Measurements from ENCODE around the gene TRIM29. TPM values are rescaled to one million over a fixed set of nuclear protein-coding genes. Genes with fewer than 3 reads are reported as not detected.

TRIM29 gene
- total and polyA plus RNA-seq, 12 donors, result 0.17 to 0.64 (median 0.30) TPM; not detected in 9

- Histone ChIP-seq H3K27ac (no peak overlapping the region), H3K9me3 (no peaks in the 10 kb centered on the region), H3K36me3 (no peaks in the 10 kb centered on the region), H3K4me3 (no peak overlapping the region), H3K4me1 (no peaks in the 10 kb centered on the region), H3K27me3 (peaks cover 0 to 12% (median 0%) of the 10 kb centered on the region in 7 donors)
- DNase-seq (no peak), ATAC-seq (no peak)
- intact Hi-C loops (cut with DNase I), result no loop called here
- 85 to 89% methylated on average over 13 of the region's 13 CpGs for WGBS, 2 donors
- TF ChIP-seq CTCF (IDR thresholded peaks at IDR 0.05), result no peak
Observed at GRCh38 chr11:120123946-120124345, 14.0 kb downstream of the TRIM29 start.

DNA sequence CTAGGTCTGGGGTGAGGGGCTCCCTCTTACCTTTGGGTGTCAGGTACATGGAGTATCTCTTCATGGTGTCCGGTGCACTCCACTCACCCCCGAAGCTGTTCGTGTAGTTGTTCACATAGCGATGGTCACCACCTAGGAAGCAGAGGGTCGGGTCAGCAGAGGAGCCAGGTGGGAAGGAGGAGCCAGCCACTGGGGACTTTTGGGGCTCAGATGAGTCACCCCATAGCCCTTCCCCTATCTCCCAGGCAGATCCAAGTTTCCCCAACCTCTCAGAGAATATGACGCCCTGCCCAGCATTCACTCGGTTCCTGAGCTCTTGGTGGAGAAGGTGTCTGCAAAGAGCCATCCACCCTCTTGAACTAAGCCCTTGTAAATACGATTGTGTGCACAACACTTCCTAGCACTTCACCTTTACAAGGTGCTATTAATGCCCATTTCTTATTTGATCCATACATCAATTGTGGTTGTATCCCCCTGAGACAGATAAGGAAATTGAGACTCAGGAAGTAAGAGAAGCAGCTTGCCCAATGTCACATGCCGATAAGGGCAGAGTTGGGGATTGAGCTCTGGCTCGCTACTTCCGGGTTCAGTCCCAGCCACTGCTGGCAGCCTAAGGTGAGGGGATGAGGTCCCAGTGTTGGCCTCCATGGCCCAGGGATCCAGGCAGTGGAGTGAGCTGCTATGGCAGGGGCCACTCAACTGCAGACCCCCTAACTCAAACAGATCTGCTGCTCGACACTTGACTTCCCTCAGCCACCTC, 14.8 kb downstream of the TRIM29 start:
- TF ChIP-seq CTCF (IDR thresholded peaks at IDR 0.05), result no peak
- ATAC-seq, result no peak

DNA sequence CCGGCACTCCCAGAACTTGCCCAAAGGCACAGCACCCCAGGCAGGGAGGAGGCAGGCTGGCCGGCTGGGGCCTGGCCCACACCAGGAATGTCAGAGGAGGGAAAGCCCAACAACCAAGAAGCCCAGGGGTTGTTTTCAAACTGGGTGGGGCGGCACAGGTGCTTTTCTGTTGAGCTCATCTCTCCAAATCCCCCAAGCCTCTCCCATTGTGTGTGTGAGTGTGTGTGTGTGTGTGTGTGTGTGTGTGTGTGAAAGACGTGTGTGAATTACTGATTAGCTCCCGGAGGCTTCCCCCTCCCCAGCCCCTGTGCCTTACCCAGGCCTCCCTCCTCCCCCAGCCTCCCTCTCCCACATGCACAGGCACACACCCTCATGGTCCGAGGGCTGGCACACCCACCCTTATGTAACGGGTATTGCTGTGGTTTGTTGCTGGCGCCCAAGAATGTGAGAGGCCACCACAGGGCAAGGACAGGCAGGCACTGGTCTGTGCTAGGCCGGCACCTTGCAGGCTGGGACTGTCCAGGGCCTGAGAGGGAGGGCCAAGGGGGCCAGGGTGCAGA, 15.9 kb downstream of the TRIM29 start:
- intact Hi-C loops (cut with DNase I), result no loop called here
- no peaks in the 10 kb centered on the region for H3K9me3 ChIP-seq
- no peak overlapping the region for H3K4me3 ChIP-seq
- ATAC-seq, result peak in 5 of 8 donors; percentile 20 to 71 (median 38)
- WGBS, 2 donors, result 72 to 74% methylated on average over 8 to 9 of the region's 9 CpGs
- no peak for DNase-seq
- TF ChIP-seq CTCF (IDR thresholded peaks at IDR 0.05), result no peak
- no peak overlapping the region for H3K27ac ChIP-seq
- no peaks in the 10 kb centered on the region for H3K4me1 ChIP-seq
- H3K36me3 ChIP-seq, result no peaks in the 10 kb centered on the region
- H3K27me3 ChIP-seq, result no peaks in the 10 kb centered on the region

More for the DNA sequence above, 14.8 kb downstream of the TRIM29 start:
- H3K27ac ChIP-seq, result no peak overlapping the region
- intact Hi-C loops (cut with DNase I), result no loop called here
- DNase-seq, result no peak
- peaks cover 0 to 9% (median 0%) of the 10 kb centered on the region in 7 donors for H3K27me3 ChIP-seq
- H3K9me3 ChIP-seq, result no peaks in the 10 kb centered on the region
- WGBS, 2 donors, result 74 to 84% methylated on average over 12 of the region's 12 CpGs
- no peaks in the 10 kb centered on the region for H3K4me1 ChIP-seq
- H3K36me3 ChIP-seq, result no peaks in the 10 kb centered on the region
- H3K4me3 ChIP-seq, result no peak overlapping the region

DNA sequence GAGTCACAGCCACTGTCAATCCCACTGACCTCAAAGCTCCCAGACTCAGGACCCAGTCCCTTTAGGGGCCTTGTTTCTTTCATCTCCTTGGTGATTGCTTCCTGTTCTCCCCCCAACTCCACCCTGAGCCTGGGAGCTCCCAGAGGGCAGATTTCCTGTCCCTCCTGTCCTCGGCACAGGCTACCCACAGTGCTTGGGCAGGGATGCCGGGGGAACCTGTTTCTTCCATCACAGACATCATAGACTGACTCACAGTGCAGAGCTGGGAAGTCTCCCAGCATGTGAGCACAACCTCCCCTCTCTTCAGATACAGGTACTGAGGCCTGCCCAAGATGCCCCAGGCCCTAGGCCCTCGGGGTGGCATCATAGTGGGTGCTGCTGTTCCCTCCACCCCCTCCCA, 16.6 kb downstream of the TRIM29 start:
- DNase-seq (no peak), ATAC-seq (no peak)
- no peak overlapping the region for H3K27ac ChIP-seq
- TF ChIP-seq CTCF (IDR thresholded peaks at IDR 0.05), result no peak
- WGBS, 2 donors, result 66 to 74% methylated on average over 3 of the region's 3 CpGs
- H3K4me1 ChIP-seq, result no peaks in the 10 kb centered on the region
- H3K36me3 ChIP-seq, result no peaks in the 10 kb centered on the region
- H3K9me3 ChIP-seq, result no peaks in the 10 kb centered on the region
- H3K27me3 ChIP-seq, result no peaks in the 10 kb centered on the region
- H3K4me3 ChIP-seq, result no peak overlapping the region
- intact Hi-C loops (cut with DNase I), result no loop called here
